Measurements from ENCODE around the gene SIRT7. TPM values are rescaled to one million over a fixed set of nuclear protein-coding genes. Genes with fewer than 3 reads are reported as not detected.

Gene SIRT7
- total RNA-seq, 4 donors from 2014 or later, result 82.5 to 130 (median 112) TPM

GRCh38 chr17:81867170-81867990 is 50.6 kb downstream of the SIRT7 start:
- peak in 2 of 3 donors; percentile 63 to 77 for DNase-seq
- Histone ChIP-seq H3K27ac (peak overlapping the region; percentile 20 to 100 (median 99)), H3K36me3 (peaks cover 0 to 20% (median 0%) of the 10 kb centered on the region in 3 donors), H3K9me3 (no peaks in the 10 kb centered on the region), H3K4me3 (peak overlapping the region in 1 of 4 donors; percentile 11), H3K4me1 (peaks cover 12 to 82% (median 19%) of the 10 kb centered on the region in 4 donors), H3K27me3 (no peaks in the 10 kb centered on the region)
- peak in 1 of 2 donors; percentile 42 for TF ChIP-seq POLR2A (IDR thresholded peaks at IDR 0.05)
- TF ChIP-seq, protein P1, sequence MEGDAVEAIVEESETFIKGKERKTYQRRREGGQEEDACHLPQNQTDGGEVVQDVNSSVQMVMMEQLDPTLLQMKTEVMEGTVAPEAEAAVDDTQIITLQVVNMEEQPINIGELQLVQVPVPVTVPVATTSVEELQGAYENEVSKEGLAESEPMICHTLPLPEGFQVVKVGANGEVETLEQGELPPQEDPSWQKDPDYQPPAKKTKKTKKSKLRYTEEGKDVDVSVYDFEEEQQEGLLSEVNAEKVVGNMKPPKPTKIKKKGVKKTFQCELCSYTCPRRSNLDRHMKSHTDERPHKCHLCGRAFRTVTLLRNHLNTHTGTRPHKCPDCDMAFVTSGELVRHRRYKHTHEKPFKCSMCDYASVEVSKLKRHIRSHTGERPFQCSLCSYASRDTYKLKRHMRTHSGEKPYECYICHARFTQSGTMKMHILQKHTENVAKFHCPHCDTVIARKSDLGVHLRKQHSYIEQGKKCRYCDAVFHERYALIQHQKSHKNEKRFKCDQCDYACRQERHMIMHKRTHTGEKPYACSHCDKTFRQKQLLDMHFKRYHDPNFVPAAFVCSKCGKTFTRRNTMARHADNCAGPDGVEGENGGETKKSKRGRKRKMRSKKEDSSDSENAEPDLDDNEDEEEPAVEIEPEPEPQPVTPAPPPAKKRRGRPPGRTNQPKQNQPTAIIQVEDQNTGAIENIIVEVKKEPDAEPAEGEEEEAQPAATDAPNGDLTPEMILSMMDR (IDR thresholded peaks at IDR 0.05), result no peak

GRCh38 chr17:81866440-81867169 is 51.4 kb downstream of the SIRT7 start:
- Histone ChIP-seq H3K4me1 (peaks cover 12 to 84% (median 20%) of the 10 kb centered on the region in 4 donors), H3K9me3 (no peaks in the 10 kb centered on the region), H3K4me3 (peak overlapping the region in 2 of 4 donors; percentile 10 to 11), H3K27ac (peak overlapping the region; percentile 20 to 100 (median 99)), H3K27me3 (no peaks in the 10 kb centered on the region), H3K36me3 (peaks cover 0 to 20% (median 0%) of the 10 kb centered on the region in 3 donors)
- DNase-seq, result no peak
- TF ChIP-seq, protein P1 (IDR thresholded peaks at IDR 0.05), result peak in 1 of 6 experiments; percentile 2
- no peak for TF ChIP-seq POLR2A (IDR thresholded peaks at IDR 0.05)

- peak overlapping the region in 3 of 4 donors; percentile 99 to 100 (median 99) for H3K27ac ChIP-seq
- H3K36me3 ChIP-seq, result peaks cover 0 to 20% (median 0%) of the 10 kb centered on the region in 3 donors
- peak; percentile 70 to 96 for TF ChIP-seq POLR2A (IDR thresholded peaks at IDR 0.05)
- TF ChIP-seq, protein P1 (IDR thresholded peaks at IDR 0.05), result no peak
- DNase-seq, result peak in 2 of 3 donors; percentile 95 to 98
- peaks cover 12 to 86% (median 23%) of the 10 kb centered on the region in 4 donors for H3K4me1 ChIP-seq
- H3K4me3 ChIP-seq, result peak overlapping the region in 2 of 4 donors; percentile 10 to 11
- no peaks in the 10 kb centered on the region for H3K9me3 ChIP-seq
- H3K27me3 ChIP-seq, result no peaks in the 10 kb centered on the region
These were observed 52.1 kb downstream of the SIRT7 start for GRCh38 chr17:81865733-81866439.

- Histone ChIP-seq H3K4me1 (peaks cover 12 to 86% (median 23%) of the 10 kb centered on the region in 4 donors), H3K9me3 (no peaks in the 10 kb centered on the region), H3K27ac (peak overlapping the region in 3 of 4 donors; percentile 58 to 100 (median 99)), H3K36me3 (peaks cover 0 to 20% (median 0%) of the 10 kb centered on the region in 3 donors), H3K27me3 (no peaks in the 10 kb centered on the region), H3K4me3 (no peak overlapping the region)
- TF ChIP-seq POLR2A (IDR thresholded peaks at IDR 0.05), result no peak
- TF ChIP-seq, protein P1 (IDR thresholded peaks at IDR 0.05), result no peak
- no peak for DNase-seq
These were observed 52.6 kb downstream of the SIRT7 start for GRCh38 chr17:81865358-81865732.
